Cardiac fibroblast (primary cell): ENCODE measurements around the gene MPHOSPH8.

ENCODE experiments used
- DNase-seq, 2 donors: peaks; one replicate each; pipeline versions ENCODE4 v3.0.0 to v3.0.0-alpha.2; 2010; ENCODE audit warnings: low read depth in 2 of 2
- H3K4me3 ChIP-seq, 2 donors: replicated peaks in 1 of 2; 1 replicate in 1 of 2; 2 replicates in 1 of 2; pipeline ENCODE4 v1.5.1; 2011; ENCODE audit warnings: low read depth in 2 of 2, low read length in 2 of 2, mild to moderate bottlenecking in 2 of 2, moderate library complexity in 1 of 2
- TF ChIP-seq, protein P1 (sequence below): IDR thresholded peaks from one replicate; pipeline ENCODE4 v1.5.1; 2011; ENCODE audit warnings: low read depth, mild to moderate bottlenecking, low read length, inconsistent platforms

MPHOSPH8 gene

GRCh38 chr13:19605161-19605955, 28.1 kb upstream of the MPHOSPH8 start:
- no peak overlapping the region for H3K4me3 ChIP-seq
- no peak for DNase-seq
- TF ChIP-seq, protein P1, sequence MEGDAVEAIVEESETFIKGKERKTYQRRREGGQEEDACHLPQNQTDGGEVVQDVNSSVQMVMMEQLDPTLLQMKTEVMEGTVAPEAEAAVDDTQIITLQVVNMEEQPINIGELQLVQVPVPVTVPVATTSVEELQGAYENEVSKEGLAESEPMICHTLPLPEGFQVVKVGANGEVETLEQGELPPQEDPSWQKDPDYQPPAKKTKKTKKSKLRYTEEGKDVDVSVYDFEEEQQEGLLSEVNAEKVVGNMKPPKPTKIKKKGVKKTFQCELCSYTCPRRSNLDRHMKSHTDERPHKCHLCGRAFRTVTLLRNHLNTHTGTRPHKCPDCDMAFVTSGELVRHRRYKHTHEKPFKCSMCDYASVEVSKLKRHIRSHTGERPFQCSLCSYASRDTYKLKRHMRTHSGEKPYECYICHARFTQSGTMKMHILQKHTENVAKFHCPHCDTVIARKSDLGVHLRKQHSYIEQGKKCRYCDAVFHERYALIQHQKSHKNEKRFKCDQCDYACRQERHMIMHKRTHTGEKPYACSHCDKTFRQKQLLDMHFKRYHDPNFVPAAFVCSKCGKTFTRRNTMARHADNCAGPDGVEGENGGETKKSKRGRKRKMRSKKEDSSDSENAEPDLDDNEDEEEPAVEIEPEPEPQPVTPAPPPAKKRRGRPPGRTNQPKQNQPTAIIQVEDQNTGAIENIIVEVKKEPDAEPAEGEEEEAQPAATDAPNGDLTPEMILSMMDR = no peak

- peak in 1 of 2 donors; percentile 14 for DNase-seq
- TF ChIP-seq, protein P1 = no peak
- H3K4me3 ChIP-seq = no peak overlapping the region
Observed at GRCh38 chr13:19606152-19606551, 27.3 kb upstream of the MPHOSPH8 start.

DNA sequence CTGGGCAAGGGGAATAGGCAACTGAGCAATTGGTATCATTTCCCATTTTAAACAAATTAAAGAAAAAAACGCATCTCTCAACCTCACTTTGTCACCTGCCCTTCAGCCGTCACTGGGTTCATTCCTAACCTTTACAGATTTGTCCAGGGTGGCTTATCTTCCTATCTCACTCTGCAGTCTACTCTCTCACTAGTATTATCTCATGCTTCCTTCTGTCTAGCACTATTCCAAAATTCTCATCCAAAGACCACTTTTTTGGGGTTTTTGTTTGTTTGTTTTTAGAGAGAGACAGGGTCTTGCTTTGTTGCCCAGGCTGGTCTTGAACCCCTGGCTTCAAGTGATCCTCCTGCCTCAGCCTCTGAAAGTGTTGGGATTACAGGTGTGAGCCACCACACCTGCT, 26.7 kb upstream of the MPHOSPH8 start:
- no peak overlapping the region for H3K4me3 ChIP-seq
- DNase-seq = no peak
- TF ChIP-seq, protein P1 = no peak

DNA sequence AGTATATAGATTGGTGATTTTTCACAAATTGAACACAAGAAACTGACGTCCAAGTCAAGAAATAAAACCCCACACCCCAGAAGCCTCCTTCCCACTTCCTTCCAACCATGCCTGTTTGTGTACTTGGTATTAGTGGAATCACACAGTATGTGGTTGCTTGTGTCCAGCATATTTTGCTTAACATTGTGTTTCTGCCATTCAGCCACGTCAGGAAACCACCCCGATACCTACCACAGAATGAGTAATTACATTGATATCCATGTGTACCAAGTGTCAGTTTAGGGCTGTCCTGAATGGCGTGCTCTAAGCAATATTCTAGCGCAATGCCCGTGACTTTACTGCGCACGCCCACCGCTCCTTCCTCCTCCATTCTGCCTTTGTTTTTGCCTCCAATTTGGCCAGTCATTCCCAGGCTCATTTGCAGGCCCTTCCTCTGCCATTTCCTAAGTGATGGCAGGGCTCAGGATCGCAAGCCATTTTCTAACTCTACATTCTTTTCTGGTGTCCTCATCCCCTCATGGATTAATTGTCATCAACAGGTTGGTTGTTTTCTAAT, 25.9 kb upstream of the MPHOSPH8 start:
- TF ChIP-seq, protein P1 = no peak
- H3K4me3 ChIP-seq = no peak overlapping the region
- no peak for DNase-seq

DNA sequence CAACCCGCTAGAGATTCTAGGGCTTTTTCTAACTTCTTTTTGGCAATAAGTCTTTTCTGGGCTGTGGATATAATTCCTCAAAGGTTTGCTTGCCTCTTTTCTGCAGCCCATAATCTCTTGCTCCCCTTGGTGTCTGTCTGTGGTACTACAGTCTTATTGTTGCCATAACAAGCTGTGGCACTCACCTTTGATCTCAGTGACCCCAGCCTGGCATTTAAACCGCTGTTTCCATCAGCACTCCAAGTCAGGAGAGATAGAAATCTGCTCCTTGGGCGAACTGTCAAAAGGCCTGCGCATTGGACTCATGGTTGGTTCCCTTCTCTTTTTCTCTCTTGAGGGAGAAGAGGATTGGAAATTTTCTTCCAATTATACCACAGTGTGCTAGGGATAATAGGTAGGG, 14.5 kb upstream of the MPHOSPH8 start:
- DNase-seq = peak; percentile 54 to 57
- TF ChIP-seq, protein P1 = peak; percentile 75
- H3K4me3 ChIP-seq = no peak overlapping the region

DNA sequence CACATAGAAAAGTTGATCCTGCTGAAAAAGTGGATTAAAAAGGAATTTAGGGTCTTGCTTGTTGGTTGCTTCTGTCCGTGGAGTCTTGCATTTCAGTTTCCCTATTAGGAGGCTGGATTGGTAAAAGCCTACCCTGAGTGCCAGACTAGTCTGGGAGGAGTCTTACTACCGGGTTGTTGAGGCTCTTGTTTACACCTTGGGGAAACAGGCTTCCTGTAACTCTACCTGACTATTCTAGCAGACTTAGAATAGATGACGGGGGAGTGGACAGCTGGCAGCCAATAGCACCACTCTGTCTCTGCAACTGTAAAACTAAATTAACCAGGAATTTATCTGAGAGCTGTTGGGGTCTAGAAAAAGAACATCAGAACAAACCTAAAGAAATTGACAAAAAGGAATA, 11.3 kb upstream of the MPHOSPH8 start:
- TF ChIP-seq, protein P1 = no peak
- no peak for DNase-seq
- no peak overlapping the region for H3K4me3 ChIP-seq
